Measurements from ENCODE around the gene TCAIM.

Gene TCAIM

GRCh38 chr3:44338010-44338827, at the start of gene TCAIM:
Gene TCAIM, plus strand, starts transcription at chr3:44338766. Its CDS starts 16,017 bp downstream, at chr3:44354783.
- DNase-seq (ENCODE audit: low read depth): peak; percentile 97

DNA sequence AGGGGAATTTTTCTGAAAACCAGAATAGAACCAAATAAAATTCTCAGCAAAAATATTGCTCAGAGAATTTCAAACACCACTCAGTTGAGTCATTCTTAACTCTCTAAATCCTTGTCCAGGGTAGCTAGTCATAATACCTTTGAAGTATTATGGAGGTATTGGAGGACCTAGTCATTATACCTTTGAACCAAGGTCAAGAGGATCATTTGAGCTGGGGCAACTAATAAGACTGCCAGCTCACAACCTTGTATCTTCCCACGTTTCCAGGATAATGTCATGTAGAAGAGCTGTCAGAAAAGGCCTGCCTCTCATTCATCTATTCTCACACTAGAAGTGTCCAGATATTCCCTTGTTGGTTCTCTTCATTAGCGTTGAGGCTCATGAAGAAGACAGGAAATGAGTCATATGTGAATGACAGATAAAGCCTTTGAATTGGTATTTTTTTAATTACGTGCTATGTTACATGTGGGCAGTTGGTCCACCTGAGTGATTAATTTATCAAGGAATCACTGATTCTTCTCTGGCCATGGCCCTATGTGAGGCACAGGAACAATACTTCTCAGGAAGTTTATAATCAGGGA, 48.6 kb upstream of the TCAIM start:
- DNase-seq (ENCODE audit: low read depth): no peak

- no peak for DNase-seq (ENCODE audit: low read depth)
Measured at GRCh38 chr3:44292276-44292675, 46.3 kb upstream of the TCAIM start.

DNA sequence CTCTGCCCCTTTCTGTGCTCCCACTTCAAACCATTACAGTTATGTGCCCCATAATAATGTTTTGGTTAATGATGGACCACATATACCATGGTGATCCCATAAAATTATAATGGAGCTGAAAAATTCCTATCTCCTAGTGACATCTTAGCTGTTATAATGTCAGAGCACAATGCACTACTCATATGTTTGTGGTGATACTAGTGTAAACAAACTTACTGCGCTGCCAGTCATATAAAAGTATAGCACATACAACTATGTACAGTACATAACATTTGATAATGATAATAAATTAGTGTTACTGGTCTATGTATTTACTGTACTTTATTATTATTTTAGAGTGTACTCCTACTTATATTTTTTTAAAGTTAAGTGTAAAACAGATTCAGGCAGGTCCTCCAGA, 45.6 kb upstream of the TCAIM start:
- no peak for DNase-seq (ENCODE audit: low read depth)

- no peak for DNase-seq (ENCODE audit: low read depth)
Measured at GRCh38 chr3:44297255-44297654, 41.3 kb upstream of the TCAIM start.

- no peak for DNase-seq (ENCODE audit: low read depth)
Measured at GRCh38 chr3:44301746-44302145, 36.8 kb upstream of the TCAIM start.

GRCh38 chr3:44309500-44309899, 29.1 kb upstream of the TCAIM start:
- no peak for DNase-seq (ENCODE audit: low read depth)

DNA sequence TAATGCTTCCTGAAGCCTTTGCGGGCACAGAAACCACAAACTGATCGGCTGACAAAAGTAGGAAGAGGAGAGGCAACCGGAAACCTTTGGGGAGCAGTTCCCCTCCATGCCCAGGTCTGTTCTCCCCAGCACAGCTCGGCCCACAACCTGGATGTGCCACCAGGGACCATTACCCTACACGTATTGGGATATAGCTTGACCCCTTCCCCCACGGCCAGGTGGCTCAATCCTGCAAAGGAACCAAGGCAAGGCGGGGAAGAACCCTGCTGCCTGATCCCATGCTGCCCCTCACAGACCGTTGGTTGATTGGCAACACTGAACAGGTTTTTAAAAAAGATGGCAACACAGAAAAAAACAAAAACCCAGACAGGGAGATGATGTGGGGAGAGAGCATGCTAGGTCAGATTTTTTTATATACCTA, 19.7 kb upstream of the TCAIM start:
- DNase-seq (ENCODE audit: low read depth): no peak

- DNase-seq (ENCODE audit: low read depth): no peak
Measured at GRCh38 chr3:44321335-44321734, 17.2 kb upstream of the TCAIM start.

DNA sequence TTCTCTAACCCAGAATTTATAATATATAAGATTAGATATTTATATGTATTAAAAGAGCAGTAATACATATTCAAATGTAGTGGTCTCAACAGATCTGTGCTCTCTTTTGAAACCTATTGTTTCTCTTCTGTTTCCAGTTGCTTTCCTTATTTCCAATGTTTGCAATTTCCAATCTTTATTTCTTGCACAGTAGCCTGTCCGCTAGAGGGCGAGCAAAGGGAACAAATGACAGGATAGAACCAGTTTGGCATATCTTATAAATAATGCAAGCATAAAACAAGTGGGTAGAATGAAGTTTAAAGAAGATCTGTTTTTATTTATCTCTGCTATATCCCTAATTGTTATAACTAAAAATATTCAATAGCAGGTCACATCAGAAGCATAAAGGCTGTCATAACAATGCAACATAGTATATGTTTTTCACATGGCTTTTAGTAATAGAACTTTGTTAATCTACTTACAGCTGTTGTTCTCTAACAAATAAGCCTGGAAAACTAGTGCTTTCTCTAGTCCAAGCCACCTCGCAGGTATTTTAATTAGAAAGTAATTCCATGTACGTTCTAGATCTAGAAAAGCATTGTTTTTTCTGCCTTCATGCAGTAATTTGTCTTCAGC, 15.1 kb upstream of the TCAIM start:
- peak; percentile 7 for DNase-seq (ENCODE audit: low read depth)

- no peak for DNase-seq (ENCODE audit: low read depth)
Measured at GRCh38 chr3:44324584-44324983, 14.0 kb upstream of the TCAIM start.

DNA sequence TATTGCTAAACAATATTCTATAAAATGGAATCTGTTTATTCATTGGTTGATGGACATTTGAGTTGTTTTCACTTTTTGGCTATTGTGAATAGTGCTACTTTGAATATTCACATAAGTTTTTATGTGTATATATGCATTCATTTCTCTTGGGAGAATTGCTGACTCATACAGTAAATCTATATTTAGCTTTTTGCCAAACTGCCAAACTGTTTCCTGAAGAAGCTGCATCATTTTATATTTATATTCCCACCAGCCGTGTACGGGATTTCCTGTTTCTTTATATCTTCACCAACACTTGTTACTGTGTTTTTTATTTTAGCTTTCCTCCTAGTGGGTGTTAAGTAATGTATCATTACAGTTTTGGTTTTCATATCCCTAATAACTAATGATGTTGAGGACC, 12.5 kb upstream of the TCAIM start:
- no peak for DNase-seq (ENCODE audit: low read depth)

GRCh38 chr3:44326515-44326914, 12.1 kb upstream of the TCAIM start:
- no peak for DNase-seq (ENCODE audit: low read depth)

DNA sequence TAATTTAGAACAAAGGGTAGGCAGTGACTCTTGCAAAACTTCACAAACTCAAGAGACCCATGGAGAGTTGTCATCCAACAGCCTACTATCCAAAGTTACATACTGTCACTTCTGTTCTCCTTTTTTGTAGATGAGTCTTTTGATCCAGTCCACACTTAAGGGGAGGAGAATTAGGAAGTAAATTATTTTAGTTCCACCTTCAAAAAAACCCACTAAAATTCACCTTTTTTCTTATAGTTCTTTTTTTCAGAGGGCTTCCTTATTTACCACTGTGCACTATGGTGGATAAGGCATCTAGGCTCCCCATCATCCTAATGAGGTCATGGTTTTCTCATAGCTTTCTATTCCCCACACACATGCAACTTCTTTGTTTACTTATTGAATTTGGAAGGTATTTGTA, 8.6 kb upstream of the TCAIM start:
- no peak for DNase-seq (ENCODE audit: low read depth)

- no peak for DNase-seq (ENCODE audit: low read depth)
Measured at GRCh38 chr3:44330444-44330843, 8.1 kb upstream of the TCAIM start.

- no peak for DNase-seq (ENCODE audit: low read depth)
Measured at GRCh38 chr3:44334326-44334725, 4.2 kb upstream of the TCAIM start.

- no peak for DNase-seq (ENCODE audit: low read depth)
Measured at GRCh38 chr3:44337248-44337785, 1.2 kb upstream of the TCAIM start.

GRCh38 chr3:44338828-44339127, 212 bp downstream of the TCAIM start:
- DNase-seq (ENCODE audit: low read depth): no peak

DNA sequence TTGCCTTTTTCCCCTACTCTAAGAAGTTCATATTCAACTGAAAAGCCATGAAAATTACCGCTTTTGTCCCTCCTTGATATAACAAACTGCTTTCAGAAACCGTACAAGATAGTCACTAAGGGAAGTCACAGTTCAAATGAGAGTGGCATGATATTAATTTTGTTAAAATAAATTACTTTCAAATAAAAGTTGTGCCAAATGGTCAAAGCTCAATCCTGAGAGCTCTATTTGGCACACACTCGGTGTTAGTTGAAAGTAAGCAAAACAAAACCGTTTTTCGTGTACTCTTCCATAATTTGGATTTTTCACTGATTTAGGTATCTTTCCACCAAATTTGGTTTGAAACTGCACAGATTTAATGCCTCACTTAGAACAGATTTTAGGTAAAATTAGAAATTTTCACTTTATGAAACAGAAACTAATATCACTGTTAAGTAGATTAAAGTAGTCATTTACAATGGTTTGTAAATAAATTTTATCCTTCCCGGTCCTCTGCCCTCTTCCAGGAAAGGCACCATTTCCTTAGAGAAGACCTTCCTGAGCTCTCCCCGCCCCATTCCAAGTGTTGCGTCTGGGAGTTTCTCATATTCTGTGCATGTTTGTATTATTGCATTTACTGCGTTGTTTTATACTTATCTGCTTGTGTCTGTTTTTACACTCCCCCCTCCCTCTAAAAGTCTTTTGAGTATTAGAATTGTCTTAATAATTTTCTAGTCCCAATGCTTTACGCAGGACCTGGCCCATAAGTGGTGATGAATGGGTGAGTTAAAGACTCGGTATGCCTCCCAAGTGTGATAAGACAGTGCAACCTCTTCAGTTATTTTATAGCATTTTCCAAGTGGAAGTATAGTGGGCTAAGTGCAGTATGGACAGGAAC, 853 bp downstream of the TCAIM start:
- no peak for DNase-seq (ENCODE audit: low read depth)

- DNase-seq (ENCODE audit: low read depth): no peak
Measured at GRCh38 chr3:44340058-44340395, 1.5 kb downstream of the TCAIM start.

DNA sequence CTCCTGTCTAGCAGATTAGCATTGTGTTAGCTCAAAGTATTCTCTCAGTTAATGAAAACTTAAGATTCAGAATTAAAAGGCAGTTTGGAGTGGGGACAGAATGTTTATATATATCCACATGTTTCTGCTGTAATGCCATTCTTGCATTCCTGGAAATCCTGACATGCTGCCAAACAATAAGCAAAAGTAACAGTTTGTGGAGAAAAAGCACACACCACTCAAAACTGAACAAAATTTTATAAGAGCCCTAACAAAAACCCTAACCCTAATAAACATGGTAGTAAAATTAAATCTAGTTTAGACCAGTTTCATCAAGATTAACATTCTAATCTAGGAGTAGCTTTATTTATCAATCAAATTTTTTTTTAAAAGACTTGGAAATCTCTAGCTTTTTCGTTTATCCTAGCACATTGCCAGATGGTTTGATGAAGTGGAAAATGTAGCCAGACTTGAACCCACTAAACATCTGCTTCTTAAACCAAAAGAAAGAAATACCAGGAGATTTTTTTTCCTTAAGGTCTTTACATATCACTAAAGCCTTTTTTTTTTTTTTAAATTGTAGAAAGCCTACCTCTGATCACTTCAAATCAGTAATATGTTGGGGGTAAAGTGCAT, 3.7 kb downstream of the TCAIM start:
- no peak for DNase-seq (ENCODE audit: low read depth)

GRCh38 chr3:44343421-44343820, 4.9 kb downstream of the TCAIM start:
- no peak for DNase-seq (ENCODE audit: low read depth)

Data from activated T-helper 1 cell treated with Interleukin-2 at 50 U/mL for 16 hours (primary cell).